HEK293T (cell line): ENCODE results near the gene CC2D1B.
"Not testable (repeated sequence)": the region's sequence is repeated elsewhere in the genome, so short reads cannot be mapped to it uniquely, and the experiment has no call there.

ENCODE experiments used
- ARNT ChIP-seq: fragments of 450-650 bp; IDR thresholded peaks from 2 replicates; pipeline ENCODE4 v1.6.1; 2017; ENCODE audit warnings: mild to moderate bottlenecking
- BHLHE40 ChIP-seq: fragments of 450-650 bp; IDR thresholded peaks from 2 replicates; pipeline ENCODE4 v1.6.1; 2016; ENCODE audit warnings: mild to moderate bottlenecking, moderate library complexity, borderline replicate concordance
- CTBP1 ChIP-seq: fragments of 450-650 bp; IDR thresholded peaks from 2 replicates; pipeline ENCODE4 v1.6.1; 2016; ENCODE audit warnings: borderline replicate concordance
- ELF4 ChIP-seq: fragments of 450-650 bp; IDR thresholded peaks from 2 replicates; pipeline ENCODE4 v1.6.1; 2017; ENCODE audit warnings: antibody characterized with exemption
- FOXK2 ChIP-seq: fragments of 450-650 bp; IDR thresholded peaks from 2 replicates; pipeline ENCODE4 v1.6.1; 2016; ENCODE audit warnings: mild to moderate bottlenecking
- FOXM1 ChIP-seq: fragments of 450-650 bp; IDR thresholded peaks from 2 replicates; pipeline ENCODE4 v1.6.1; 2017; ENCODE audit warnings: mild to moderate bottlenecking, borderline replicate concordance
- L3MBTL2 ChIP-seq: fragments of 450-650 bp; conservative IDR thresholded peaks from 2 replicates; pipeline ENCODE4 v1.6.1; 2016; ENCODE audit warnings: mild to moderate bottlenecking
- NFRKB ChIP-seq: fragments of 450-650 bp; IDR thresholded peaks from 2 replicates; pipeline ENCODE4 v1.6.1; 2016; ENCODE audit warnings: mild to moderate bottlenecking, moderate library complexity
- SP1 ChIP-seq: fragments of 450-650 bp; IDR thresholded peaks from 2 replicates; pipeline ENCODE4 v1.6.1; 2017
- SUZ12 ChIP-seq: fragments of 450-650 bp; IDR thresholded peaks from 2 replicates; pipeline ENCODE4 v1.6.1; 2016; ENCODE audit warnings: mild to moderate bottlenecking
- TARDBP ChIP-seq: fragments of 450-650 bp; IDR thresholded peaks from 2 replicates; pipeline ENCODE4 v1.6.1; 2016
- ZNF384 ChIP-seq: fragments of 450-650 bp; IDR thresholded peaks from 2 replicates; pipeline ENCODE4 v1.6.1; 2016

- not testable (repeated sequence) for TF ChIP-seq SP1, ARNT, NFRKB, SUZ12, ZNF384, ELF4, CTBP1, BHLHE40, L3MBTL2, FOXM1, TARDBP, FOXK2
These were observed 3.8 kb upstream of the CC2D1B start for GRCh38 chr1:52369851-52370250.
